GM23338 (cell line): ENCODE measurements around the gene L3MBTL4. TPM values are rescaled to one million over a fixed set of nuclear protein-coding genes. Genes with fewer than 3 reads are reported as not detected.
A peak's percentile ranks its signal among the peaks of the same experiment; 100 is the strongest.

Source experiments
- ATAC-seq: fragments of 200-7000 bp; cut with Tn5 transposase; 3 replicates; pipeline ENCODE4 v1.9.1; 2020
- DNase-seq: peaks from one replicate; pipeline ENCODE4 v3.0.0-alpha.2; 2015; ENCODE audit warnings: low spot score
- H2AFZ ChIP-seq: fragments of 200-600 bp; sonication (generic); 2 replicates; pipeline ENCODE4 v1.8.0; 2016; ENCODE audit warnings: antibody characterized with exemption, mild to moderate bottlenecking, moderate library complexity
- H3F3A ChIP-seq: fragments of 200-600 bp; sonication (generic); replicated peaks from 2 replicates; pipeline ENCODE4 v1.8.0; 2017; ENCODE audit warnings: antibody characterized with exemption, mixed run types, low read depth
- H3K27ac ChIP-seq: fragments of 200-600 bp; sonication (generic); 2 replicates; pipeline ENCODE4 v1.6.1; 2016; ENCODE audit warnings: low read depth
- H3K27me3 ChIP-seq: fragments of 200-600 bp; sonication (generic); 2 replicates; pipeline ENCODE4 v1.8.0; 2016; ENCODE audit warnings: mild to moderate bottlenecking, mixed run types, moderate library complexity; ENCODE audit not compliant: insufficient read depth
- H3K36me3 ChIP-seq: fragments of 200-600 bp; sonication (generic); 2 replicates; pipeline ENCODE4 v1.8.0; 2016; ENCODE audit warnings: mild to moderate bottlenecking; ENCODE audit not compliant: insufficient read depth
- H3K4me1 ChIP-seq: fragments of 200-600 bp; sonication (generic); 2 replicates; pipeline ENCODE4 v1.8.0; 2016; ENCODE audit warnings: mild to moderate bottlenecking, moderate library complexity; ENCODE audit not compliant: insufficient read depth
- H3K4me2 ChIP-seq: fragments of 200-600 bp; sonication (generic); 2 replicates; pipeline ENCODE4 v1.7.1; 2017; ENCODE audit warnings: mixed run types
- H3K4me3 ChIP-seq: fragments of 200-600 bp; sonication (generic); 2 replicates; pipeline ENCODE4 v1.6.1; 2016; ENCODE audit warnings: mixed run types
- H3K79me2 ChIP-seq: fragments of 200-600 bp; sonication (generic); replicated peaks from 2 replicates; pipeline ENCODE4 v1.8.0; 2017; ENCODE audit warnings: mild to moderate bottlenecking; ENCODE audit not compliant: insufficient read depth
- H3K9me2 ChIP-seq: fragments of 200-600 bp; sonication (generic); 2 replicates; pipeline ENCODE4 v1.8.0; 2017; ENCODE audit not compliant: insufficient read depth
- H4K20me1 ChIP-seq: fragments of 200-600 bp; sonication (generic); replicated peaks from 2 replicates; pipeline ENCODE4 v1.8.0; 2017; ENCODE audit warnings: mild to moderate bottlenecking; ENCODE audit not compliant: insufficient read depth
- H3K27ac Mint-ChIP-seq: 2 replicates; pipeline ENCODE4 v1.8.0; 2020; ENCODE audit warnings: inconsistent platforms, mild to moderate bottlenecking, moderate library complexity, mixed read lengths
- H3K27me3 Mint-ChIP-seq: 3 replicates; pipeline ENCODE4 v1.8.0; 2022; ENCODE audit warnings: low read depth, mild to moderate bottlenecking, moderate library complexity, mixed read lengths, inconsistent platforms; ENCODE audit not compliant: insufficient read depth, poor library complexity
- H3K36me3 Mint-ChIP-seq: 3 replicates; pipeline ENCODE4 v1.8.0; 2021; ENCODE audit warnings: low read depth, mild to moderate bottlenecking, inconsistent platforms, moderate library complexity, mixed read lengths
- H3K4me1 Mint-ChIP-seq: 3 replicates; pipeline ENCODE4 v1.8.0; 2020; ENCODE audit warnings: mild to moderate bottlenecking, inconsistent platforms, mixed read lengths
- H3K4me3 Mint-ChIP-seq: 3 replicates; pipeline ENCODE4 v1.8.0; 2021; ENCODE audit warnings: moderate library complexity, mild to moderate bottlenecking, inconsistent platforms, mixed read lengths
- H3K9me3 Mint-ChIP-seq: 3 replicates; pipeline ENCODE4 v1.8.0; 2020; ENCODE audit warnings: moderate library complexity, mild to moderate bottlenecking, inconsistent platforms, mixed read lengths
- CREB1 ChIP-seq: fragments of 250-450 bp; sonication (Bioruptor Pico); IDR thresholded peaks from 2 replicates; pipeline ENCODE4 v1.5.0; 2020; ENCODE audit warnings: low read depth, mild to moderate bottlenecking, moderate library complexity
- NANOG ChIP-seq: IDR thresholded peaks from 2 replicates; pipeline ENCODE4 v1.6.1; 2016; ENCODE audit warnings: antibody characterized with exemption, borderline replicate concordance
- POLR2AphosphoS5 ChIP-seq: IDR thresholded peaks from 2 replicates; pipeline ENCODE4 v1.6.1; 2016; ENCODE audit warnings: antibody characterized with exemption, low read depth
- STAT1 ChIP-seq: IDR thresholded peaks from one replicate; pipeline ENCODE4 v1.6.1; 2016; ENCODE audit warnings: antibody characterized with exemption; ENCODE audit not compliant: unreplicated experiment
- ZNF114 ChIP-seq: fragments of 250-450 bp; sonication (Bioruptor Pico); IDR thresholded peaks from 2 replicates; pipeline ENCODE4 v1.5.0; 2020; ENCODE audit warnings: mild to moderate bottlenecking, moderate library complexity
- ZNF331 ChIP-seq: fragments of 250-450 bp; sonication (Bioruptor Pico); IDR thresholded peaks from 2 replicates; pipeline ENCODE4 v1.5.0; 2020; ENCODE audit warnings: low read depth, mild to moderate bottlenecking, moderate library complexity
- polyA plus RNA-seq: library from polyadenylated mRNA; unstranded; fragments of >200 nt; fragmentation: Nextera tagmentation; extraction: Ambion mirVana; gene quantifications from 2 replicates; pipeline ENCODE4 v1.2.1, GENCODE V29; 2016
- total RNA-seq: library from RNA; depleted of rRNA; stranded (reverse); fragments of >200 nt; shearing (Covaris generic); gene quantifications from 2 replicates; pipeline ENCODE4 v1.2.3, GENCODE V29; 2014
- TF ChIP-seq, protein P1 (sequence below): IDR thresholded peaks from 2 replicates; pipeline ENCODE4 v1.6.1; 2016; ENCODE audit warnings: antibody characterized with exemption
- TF ChIP-seq, protein P2 (sequence below): IDR thresholded peaks from one replicate; pipeline ENCODE4 v1.6.1; 2018; ENCODE audit warnings: antibody characterized with exemption; ENCODE audit not compliant: unreplicated experiment

Gene L3MBTL4
- total and polyA plus RNA-seq, 2 experiments from 2014 or later = 0.48 to 2.8 TPM

GRCh38 chr18:6362559-6363129 is 52.1 kb downstream of the L3MBTL4 start:
- Histone ChIP-seq H3F3A (no peaks in the 10 kb centered on the region), H2AFZ (no peak overlapping the region; the same call in 1 of the 2 replicates), H3K27ac (no peak overlapping the region), H3K36me3 (no peaks in the 10 kb centered on the region), H3K9me2 (0 out of 2 replicates have a peak, but pooled peaks cover 4% of the 10 kb centered on the region), H3K79me2 (no peaks in the 10 kb centered on the region), H3K27me3 (no peaks in the 10 kb centered on the region), H3K4me3 (no peak overlapping the region), H3K4me2 (no peak overlapping the region), H3K4me1 (peaks cover 30% of the 10 kb centered on the region), H4K20me1 (no peaks in the 10 kb centered on the region)
- DNase-seq = no peak
- TF ChIP-seq, protein P1, sequence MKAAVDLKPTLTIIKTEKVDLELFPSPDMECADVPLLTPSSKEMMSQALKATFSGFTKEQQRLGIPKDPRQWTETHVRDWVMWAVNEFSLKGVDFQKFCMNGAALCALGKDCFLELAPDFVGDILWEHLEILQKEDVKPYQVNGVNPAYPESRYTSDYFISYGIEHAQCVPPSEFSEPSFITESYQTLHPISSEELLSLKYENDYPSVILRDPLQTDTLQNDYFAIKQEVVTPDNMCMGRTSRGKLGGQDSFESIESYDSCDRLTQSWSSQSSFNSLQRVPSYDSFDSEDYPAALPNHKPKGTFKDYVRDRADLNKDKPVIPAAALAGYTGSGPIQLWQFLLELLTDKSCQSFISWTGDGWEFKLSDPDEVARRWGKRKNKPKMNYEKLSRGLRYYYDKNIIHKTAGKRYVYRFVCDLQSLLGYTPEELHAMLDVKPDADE = no peak
- TF ChIP-seq ZNF331 (CRISPR knock-in tag) (no peak), ZNF114 (CRISPR knock-in tag) (no peak), POLR2AphosphoS5 (no peak), CREB1 (no peak), NANOG (no peak)
- TF ChIP-seq, protein P2, sequence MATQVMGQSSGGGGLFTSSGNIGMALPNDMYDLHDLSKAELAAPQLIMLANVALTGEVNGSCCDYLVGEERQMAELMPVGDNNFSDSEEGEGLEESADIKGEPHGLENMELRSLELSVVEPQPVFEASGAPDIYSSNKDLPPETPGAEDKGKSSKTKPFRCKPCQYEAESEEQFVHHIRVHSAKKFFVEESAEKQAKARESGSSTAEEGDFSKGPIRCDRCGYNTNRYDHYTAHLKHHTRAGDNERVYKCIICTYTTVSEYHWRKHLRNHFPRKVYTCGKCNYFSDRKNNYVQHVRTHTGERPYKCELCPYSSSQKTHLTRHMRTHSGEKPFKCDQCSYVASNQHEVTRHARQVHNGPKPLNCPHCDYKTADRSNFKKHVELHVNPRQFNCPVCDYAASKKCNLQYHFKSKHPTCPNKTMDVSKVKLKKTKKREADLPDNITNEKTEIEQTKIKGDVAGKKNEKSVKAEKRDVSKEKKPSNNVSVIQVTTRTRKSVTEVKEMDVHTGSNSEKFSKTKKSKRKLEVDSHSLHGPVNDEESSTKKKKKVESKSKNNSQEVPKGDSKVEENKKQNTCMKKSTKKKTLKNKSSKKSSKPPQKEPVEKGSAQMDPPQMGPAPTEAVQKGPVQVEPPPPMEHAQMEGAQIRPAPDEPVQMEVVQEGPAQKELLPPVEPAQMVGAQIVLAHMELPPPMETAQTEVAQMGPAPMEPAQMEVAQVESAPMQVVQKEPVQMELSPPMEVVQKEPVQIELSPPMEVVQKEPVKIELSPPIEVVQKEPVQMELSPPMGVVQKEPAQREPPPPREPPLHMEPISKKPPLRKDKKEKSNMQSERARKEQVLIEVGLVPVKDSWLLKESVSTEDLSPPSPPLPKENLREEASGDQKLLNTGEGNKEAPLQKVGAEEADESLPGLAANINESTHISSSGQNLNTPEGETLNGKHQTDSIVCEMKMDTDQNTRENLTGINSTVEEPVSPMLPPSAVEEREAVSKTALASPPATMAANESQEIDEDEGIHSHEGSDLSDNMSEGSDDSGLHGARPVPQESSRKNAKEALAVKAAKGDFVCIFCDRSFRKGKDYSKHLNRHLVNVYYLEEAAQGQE = no peak
- Mint-ChIP-seq H3K9me3 (no peaks in the 10 kb centered on the region), H3K4me3 (no peak overlapping the region), H3K4me1 (peaks cover 44% of the 10 kb centered on the region), H3K27ac (no peak overlapping the region), H3K27me3 (peaks cover 2% of the 10 kb centered on the region), H3K36me3 (no peaks in the 10 kb centered on the region)
- no peak for ATAC-seq

DNA sequence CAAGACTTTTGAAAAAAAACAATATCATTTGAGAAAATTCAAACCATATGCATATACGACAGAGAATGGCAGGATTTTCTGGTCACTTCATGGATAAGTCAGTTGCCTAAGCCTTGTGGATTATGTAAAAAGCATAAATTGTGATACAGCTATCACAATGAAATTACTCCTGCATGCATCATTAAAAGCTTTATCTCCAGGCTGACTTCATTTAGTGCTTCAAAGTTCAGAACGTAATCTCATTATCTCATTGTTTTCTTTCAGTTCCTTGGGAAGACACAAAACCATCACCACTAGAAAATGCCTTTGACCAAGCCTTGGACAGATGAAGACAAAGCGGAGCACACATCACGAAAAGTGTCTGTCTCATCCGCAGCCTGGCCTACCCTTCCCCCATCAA is 57.0 kb downstream of the L3MBTL4 start:
- no peaks in the 10 kb centered on the region for H3K36me3 Mint-ChIP-seq
- no peaks in the 10 kb centered on the region for H3K79me2 ChIP-seq
- no peak overlapping the region for H3K27ac ChIP-seq
- no peaks in the 10 kb centered on the region for H4K20me1 ChIP-seq
- ATAC-seq (peak; percentile 31; the same call in 1 of the 3 replicates), DNase-seq (peak; percentile 28)
- no peaks in the 10 kb centered on the region for H3K9me3 Mint-ChIP-seq
- H3K4me3 ChIP-seq = no peak overlapping the region
- no peak overlapping the region for H3K27ac Mint-ChIP-seq
- peak overlapping the region; percentile 60; the same call in 1 of the 2 replicates for H3K4me2 ChIP-seq
- 0 out of 2 replicates have a peak, but pooled peaks cover 4% of the 10 kb centered on the region for H3K9me2 ChIP-seq
- H3K4me3 Mint-ChIP-seq = no peak overlapping the region
- TF ChIP-seq, protein P1 = no peak
- TF ChIP-seq STAT1 = no peak
- TF ChIP-seq POLR2AphosphoS5 = no peak
- H3K27me3 ChIP-seq = no peaks in the 10 kb centered on the region
- H3F3A ChIP-seq = no peaks in the 10 kb centered on the region
- peaks cover 18% of the 10 kb centered on the region for H3K4me1 ChIP-seq
- H3K27me3 Mint-ChIP-seq = peaks cover 2% of the 10 kb centered on the region
- H2AFZ ChIP-seq = no peak overlapping the region
- peaks cover 31% of the 10 kb centered on the region for H3K4me1 Mint-ChIP-seq
- no peaks in the 10 kb centered on the region for H3K36me3 ChIP-seq
